ENCODE measurements around the gene NTM.

GRCh38 chr11:131815590-131815989 lies 445.2 kb downstream of the NTM start:
- TF ChIP-seq EP300 (conservative IDR thresholded peaks at IDR 0.05; ENCODE audit: poor library complexity, severe bottlenecking) (no peak), CTCF (IDR thresholded peaks at IDR 0.05; ENCODE audit: poor library complexity, severe bottlenecking) (no peak), POLR2AphosphoS5 (IDR thresholded peaks at IDR 0.05) (no peak), TAF1 (IDR thresholded peaks at IDR 0.05; ENCODE audit: low read depth) (no peak), RAD21 (conservative IDR thresholded peaks at IDR 0.05) (no peak)

All from neural cell (in vitro differentiated cells).